Subcutaneous adipose tissue (tissue), 4 donors: ENCODE data around the gene AMBP. TPM values are rescaled to one million over a fixed set of nuclear protein-coding genes. Genes with fewer than 3 reads are reported as not detected.

ENCODE experiments used
- total RNA-seq, 4 donors: library from RNA; depleted of rRNA; stranded (reverse); fragments of >200 nt; gene quantifications; one replicate each; pipeline ENCODE4 v1.1.0, GENCODE V29; 2016
- TF ChIP-seq, protein P1 (sequence below): fragments of 450-650 bp; IDR thresholded peaks from one replicate; pipeline ENCODE4 v1.5.1; 2016; ENCODE audit warnings: low read depth, mild to moderate bottlenecking, control low read depth, antibody characterized with exemption, moderate library complexity

Gene AMBP
- total RNA-seq, 4 donors from 2014 or later, result not detected

DNA sequence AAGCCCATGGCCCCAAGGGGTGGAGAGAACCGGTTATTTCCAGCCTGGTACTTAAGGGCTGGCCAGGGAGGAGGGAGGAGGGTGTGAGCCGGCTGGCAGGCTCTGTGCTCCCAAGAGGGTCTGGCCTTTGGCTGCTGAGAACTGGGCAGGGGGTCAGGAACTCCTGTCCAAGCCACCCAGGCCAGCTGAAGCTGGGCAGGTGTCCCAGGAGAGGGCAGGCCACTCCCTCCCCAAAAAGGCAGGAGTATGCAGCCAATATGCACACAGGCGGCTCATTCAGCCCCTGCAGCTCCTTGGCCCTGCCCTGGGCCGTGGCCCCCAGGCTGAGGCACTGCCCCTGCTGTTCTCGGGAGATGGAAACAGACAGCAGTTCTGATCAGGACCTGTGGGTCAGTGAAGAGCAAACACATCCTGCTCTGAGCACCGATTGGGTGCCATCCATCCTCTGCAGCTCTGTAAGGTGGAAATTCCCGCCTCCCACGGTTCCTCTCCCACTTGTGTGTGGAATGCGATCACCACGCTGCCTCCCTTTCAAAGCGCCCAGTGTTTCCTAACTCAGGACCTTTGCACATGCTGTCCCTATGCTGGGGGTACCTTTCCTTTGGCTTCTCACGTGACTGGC, 38.1 kb upstream of the AMBP start:
- TF ChIP-seq, protein P1, sequence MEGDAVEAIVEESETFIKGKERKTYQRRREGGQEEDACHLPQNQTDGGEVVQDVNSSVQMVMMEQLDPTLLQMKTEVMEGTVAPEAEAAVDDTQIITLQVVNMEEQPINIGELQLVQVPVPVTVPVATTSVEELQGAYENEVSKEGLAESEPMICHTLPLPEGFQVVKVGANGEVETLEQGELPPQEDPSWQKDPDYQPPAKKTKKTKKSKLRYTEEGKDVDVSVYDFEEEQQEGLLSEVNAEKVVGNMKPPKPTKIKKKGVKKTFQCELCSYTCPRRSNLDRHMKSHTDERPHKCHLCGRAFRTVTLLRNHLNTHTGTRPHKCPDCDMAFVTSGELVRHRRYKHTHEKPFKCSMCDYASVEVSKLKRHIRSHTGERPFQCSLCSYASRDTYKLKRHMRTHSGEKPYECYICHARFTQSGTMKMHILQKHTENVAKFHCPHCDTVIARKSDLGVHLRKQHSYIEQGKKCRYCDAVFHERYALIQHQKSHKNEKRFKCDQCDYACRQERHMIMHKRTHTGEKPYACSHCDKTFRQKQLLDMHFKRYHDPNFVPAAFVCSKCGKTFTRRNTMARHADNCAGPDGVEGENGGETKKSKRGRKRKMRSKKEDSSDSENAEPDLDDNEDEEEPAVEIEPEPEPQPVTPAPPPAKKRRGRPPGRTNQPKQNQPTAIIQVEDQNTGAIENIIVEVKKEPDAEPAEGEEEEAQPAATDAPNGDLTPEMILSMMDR, result no peak

DNA sequence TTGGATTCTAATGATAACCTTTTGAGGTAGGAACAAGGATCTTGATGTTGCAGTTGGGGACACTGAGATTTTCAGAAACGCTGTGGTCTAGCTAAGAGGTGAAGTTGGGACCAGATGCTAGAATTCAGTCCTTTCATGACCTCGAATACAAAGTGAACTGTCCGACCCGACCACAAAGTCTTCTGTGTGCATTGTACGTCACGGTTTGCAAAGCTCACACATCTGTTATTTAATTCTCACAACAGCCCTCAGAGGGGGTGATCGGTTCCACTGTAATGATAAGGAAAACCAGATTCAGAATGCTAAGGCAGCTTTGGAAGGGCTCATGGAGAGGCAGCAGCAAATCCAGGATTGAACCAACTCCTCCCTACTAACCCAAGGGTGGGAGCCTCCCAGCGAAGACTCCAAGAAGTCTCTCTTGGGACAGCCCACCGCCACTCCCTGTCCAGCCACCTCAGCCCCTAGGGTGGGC, 37.6 kb upstream of the AMBP start:
- TF ChIP-seq, protein P1, result no peak

DNA sequence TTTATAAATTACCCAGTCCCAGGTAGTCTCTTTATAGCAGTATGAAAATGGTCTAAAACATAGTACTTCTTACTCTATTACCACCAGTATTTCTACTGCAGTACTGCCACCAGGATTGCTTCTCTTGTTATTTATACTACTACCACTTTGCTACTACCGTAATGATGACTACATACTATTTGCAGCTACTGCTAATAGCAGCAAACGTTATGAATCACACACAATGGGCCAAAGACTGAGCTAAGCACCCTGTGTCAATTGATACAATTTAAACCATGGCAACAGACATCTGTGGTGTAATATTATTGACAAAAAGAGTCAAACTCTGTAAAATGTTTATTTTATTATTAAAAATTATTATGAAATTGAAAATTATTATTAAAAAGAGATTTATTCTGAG, 36.3 kb upstream of the AMBP start:
- TF ChIP-seq, protein P1, result no peak

DNA sequence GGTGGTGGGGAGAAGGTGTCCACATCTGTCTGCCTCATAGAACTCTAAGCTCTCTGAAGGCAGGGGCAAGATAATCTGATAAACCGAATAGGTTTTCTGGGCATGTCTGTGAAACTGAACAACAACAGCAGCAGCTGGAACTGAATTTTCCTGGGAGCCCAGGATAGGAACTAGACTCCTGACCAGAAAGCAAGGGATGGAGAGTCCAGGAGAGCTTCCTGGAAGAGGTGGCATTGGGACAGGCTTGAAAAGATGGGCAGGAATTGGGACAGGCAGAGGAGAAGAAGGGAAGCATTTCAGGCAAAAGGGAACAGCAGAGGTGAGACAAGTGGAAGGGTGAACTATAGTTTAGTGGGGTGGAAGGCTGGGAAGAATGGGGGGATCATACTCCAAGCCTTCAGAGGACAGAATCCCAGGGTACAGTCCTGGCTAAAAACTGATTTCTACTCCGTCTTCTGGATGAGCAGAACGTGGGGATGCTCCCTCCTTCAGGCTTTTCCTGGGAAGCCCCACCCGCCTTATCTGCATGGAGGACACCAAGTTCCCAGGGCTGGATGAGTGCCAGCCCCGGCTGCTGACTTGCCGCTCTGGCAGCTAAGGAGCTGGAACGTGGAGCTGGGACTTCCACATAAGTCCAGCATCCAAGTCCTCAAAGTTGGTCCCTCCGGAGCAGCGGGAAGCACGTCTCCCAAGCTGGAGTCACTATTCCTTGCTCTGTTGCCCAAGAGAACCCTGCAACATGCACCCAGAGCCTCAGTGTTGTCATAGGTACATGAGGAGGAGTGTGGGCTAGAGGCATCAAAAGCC, 34.9 kb upstream of the AMBP start:
- TF ChIP-seq, protein P1, result no peak

DNA sequence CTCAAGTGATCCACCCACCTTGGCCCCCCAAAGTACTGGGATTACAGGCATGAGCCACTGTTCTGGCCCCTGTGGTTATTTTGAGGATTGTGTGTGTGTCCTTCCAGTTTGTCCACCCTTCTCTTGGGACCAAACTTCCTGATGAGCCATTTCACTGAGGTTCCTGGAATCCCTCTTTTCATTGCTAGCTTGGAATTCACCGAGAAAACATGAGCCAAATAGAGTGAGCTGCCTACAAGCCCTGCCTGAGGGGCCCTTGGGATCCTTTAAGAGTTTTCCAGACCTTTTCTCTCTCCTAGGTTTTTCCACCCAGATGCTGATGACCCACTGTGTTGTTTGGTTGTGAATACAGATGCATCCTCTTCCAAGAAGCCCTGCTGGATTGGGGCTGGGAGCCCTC, 34.2 kb upstream of the AMBP start:
- TF ChIP-seq, protein P1, result no peak

DNA sequence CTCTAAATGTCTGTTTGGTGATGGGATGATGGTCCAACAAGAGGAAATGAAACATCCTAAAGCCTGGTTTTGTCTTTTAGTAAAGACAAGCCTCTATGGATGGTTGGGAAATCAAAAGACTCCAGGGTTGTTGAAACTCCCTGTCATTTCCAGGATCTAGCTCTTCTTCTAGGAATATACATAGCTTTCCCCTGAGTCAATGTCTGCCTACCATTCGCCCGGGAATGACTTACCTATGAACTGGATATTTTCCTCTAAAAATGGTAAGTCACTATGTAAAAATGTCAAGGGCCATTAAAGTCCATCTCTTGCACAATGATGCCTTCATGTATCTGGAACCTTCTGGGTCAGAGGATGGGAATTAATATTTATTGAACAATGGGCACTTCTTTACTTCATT, 32.1 kb upstream of the AMBP start:
- TF ChIP-seq, protein P1, result no peak

DNA sequence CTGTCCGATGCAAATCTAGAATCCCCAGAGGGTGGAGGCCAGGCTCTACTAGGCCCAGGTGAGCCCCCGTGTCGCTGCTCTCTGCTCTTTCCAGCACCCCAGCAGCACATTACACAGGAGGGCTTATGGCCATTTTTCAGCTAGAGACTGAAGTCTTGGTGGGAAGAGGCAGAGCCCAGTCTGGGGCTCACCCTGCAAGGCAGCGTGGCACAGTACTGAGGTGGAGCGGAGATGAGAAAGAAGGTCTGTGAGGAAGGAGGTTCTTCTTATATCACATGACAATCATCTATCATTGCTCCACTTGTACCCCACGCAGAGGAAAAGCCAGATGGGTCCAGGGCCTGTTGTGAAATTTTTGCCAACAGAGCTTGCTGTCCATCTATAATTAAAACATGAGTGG, 31.0 kb upstream of the AMBP start:
- TF ChIP-seq, protein P1, result no peak
